Neural progenitor cell (in vitro differentiated cells): ENCODE data around the gene HOXD12. TPM values are rescaled to one million over a fixed set of nuclear protein-coding genes. Genes with fewer than 3 reads are reported as not detected.

Experiments
- DNase-seq: peaks from one replicate; pipeline ENCODE4 v3.0.0-alpha.2; 2016; ENCODE audit warnings: low spot score
- H2AFZ ChIP-seq: fragments of 200-600 bp; sonication (generic); replicated peaks from 2 replicates; pipeline ENCODE4 v1.6.1; 2016; ENCODE audit warnings: antibody characterized with exemption
- H3F3A ChIP-seq: fragments of 200-600 bp; sonication (generic); 2 replicates; pipeline ENCODE4 v1.6.1; 2016; ENCODE audit warnings: antibody characterized with exemption, low read depth
- H3K27ac ChIP-seq: fragments of 200-600 bp; sonication (generic); 2 replicates; pipeline ENCODE4 v1.5.1; 2016; ENCODE audit warnings: mild to moderate bottlenecking
- H3K27me3 ChIP-seq: fragments of 200-600 bp; sonication (generic); 2 replicates; pipeline ENCODE4 v1.6.1; 2016; ENCODE audit warnings: mild to moderate bottlenecking, moderate library complexity
- H3K36me3 ChIP-seq: fragments of 200-600 bp; sonication (generic); 2 replicates; pipeline ENCODE4 v1.5.1; 2016
- H3K4me1 ChIP-seq: fragments of 200-600 bp; sonication (generic); 2 replicates; pipeline ENCODE4 v1.6.1; 2016; ENCODE audit warnings: mixed run types
- H3K4me2 ChIP-seq: fragments of 200-600 bp; sonication (generic); 2 replicates; pipeline ENCODE4 v1.6.1; 2016
- H3K4me3 ChIP-seq: fragments of 200-600 bp; sonication (generic); 2 replicates; pipeline ENCODE4 v1.5.1; 2016
- H3K79me2 ChIP-seq: fragments of 200-600 bp; sonication (generic); 2 replicates; pipeline ENCODE4 v1.6.1; 2016; ENCODE audit warnings: low read depth
- H3K9ac ChIP-seq: fragments of 200-600 bp; sonication (generic); 2 replicates; pipeline ENCODE4 v1.6.1; 2016
- H3K9me3 ChIP-seq: fragments of 200-600 bp; sonication (generic); 2 replicates; pipeline ENCODE4 v1.5.1; 2016; ENCODE audit warnings: low read depth
- H4K20me1 ChIP-seq: fragments of 200-600 bp; sonication (generic); 2 replicates; pipeline ENCODE4 v1.6.1; 2016; ENCODE audit warnings: low read depth
- H3K27ac Mint-ChIP-seq: 3 replicates; pipeline ENCODE4 v1.8.0; 2021; ENCODE audit warnings: mixed read lengths
- H3K27me3 Mint-ChIP-seq: 2 replicates; pipeline ENCODE4 v1.8.0; 2022; ENCODE audit warnings: low read depth, mild to moderate bottlenecking, inconsistent platforms, moderate library complexity, mixed read lengths; ENCODE audit not compliant: insufficient read depth
- H3K36me3 Mint-ChIP-seq: 3 replicates; pipeline ENCODE4 v1.8.0; 2021; ENCODE audit warnings: mixed read lengths
- H3K4me1 Mint-ChIP-seq: 3 replicates; pipeline ENCODE4 v1.8.0; 2021; ENCODE audit warnings: mixed read lengths
- H3K4me3 Mint-ChIP-seq: 3 replicates; pipeline ENCODE4 v1.8.0; 2021; ENCODE audit warnings: mild to moderate bottlenecking, moderate library complexity, mixed read lengths
- H3K9me3 Mint-ChIP-seq: 3 replicates; pipeline ENCODE4 v1.8.0; 2020; ENCODE audit warnings: mixed read lengths
- CTCF ChIP-seq: fragments of 200-600 bp; sonication (generic); IDR thresholded peaks from 2 replicates; pipeline ENCODE4 v1.5.1; 2017; ENCODE audit warnings: antibody characterized with exemption, mild to moderate bottlenecking
- EZH2 ChIP-seq: fragments of 200-600 bp; sonication (generic); IDR thresholded peaks from 2 replicates; pipeline ENCODE4 v1.6.1; 2017; ENCODE audit warnings: antibody characterized with exemption, mild to moderate bottlenecking, moderate library complexity
- EZH2phosphoT487 ChIP-seq: fragments of 200-600 bp; sonication (generic); IDR thresholded peaks from 2 replicates; pipeline ENCODE4 v1.6.1; 2017; ENCODE audit warnings: antibody characterized with exemption
- total RNA-seq: library from RNA; depleted of rRNA; stranded (reverse); fragments of >200 nt; gene quantifications from 2 replicates; pipeline ENCODE4 v1.2.3, GENCODE V29; 2015; ENCODE audit warnings: low replicate concordance

The HOXD12 gene
- total RNA-seq, 1 donor from 2014 or later, result not detected

- no peak for DNase-seq
- Histone ChIP-seq H3K79me2 (no peaks in the 10 kb centered on the region), H3K9ac (no peak overlapping the region), H4K20me1 (peaks cover 92% of the 10 kb centered on the region), H3K36me3 (no peaks in the 10 kb centered on the region), H3K27ac (no peak overlapping the region), H3K9me3 (no peaks in the 10 kb centered on the region), H3F3A (peaks cover 3% of the 10 kb centered on the region), H3K4me1 (peaks cover 7% of the 10 kb centered on the region), H2AFZ (no peak overlapping the region), H3K27me3 (peaks cover 100% of the 10 kb centered on the region), H3K4me3 (peak overlapping the region; percentile 41), H3K4me2 (peak overlapping the region; percentile 79)
- peaks cover 6% of the 10 kb centered on the region for H3K9me3 Mint-ChIP-seq
- no peak for TF ChIP-seq CTCF
- TF ChIP-seq EZH2phosphoT487, result no peak
- no peak for TF ChIP-seq EZH2
- H3K27me3 Mint-ChIP-seq, result peaks cover 96% of the 10 kb centered on the region
- H3K27ac Mint-ChIP-seq, result no peak overlapping the region
- H3K36me3 Mint-ChIP-seq, result no peaks in the 10 kb centered on the region
- peak overlapping the region; percentile 82 for H3K4me3 Mint-ChIP-seq
- peaks cover 12% of the 10 kb centered on the region for H3K4me1 Mint-ChIP-seq
These were observed 12.1 kb upstream of the HOXD12 start for GRCh38 chr2:176087330-176088047.

GRCh38 chr2:176088048-176088936 is 11.3 kb upstream of the HOXD12 start:
- Histone ChIP-seq H3K9ac (no peak overlapping the region), H3F3A (no peaks in the 10 kb centered on the region), H3K4me3 (peak overlapping the region; percentile 41), H4K20me1 (peaks cover 87% of the 10 kb centered on the region), H3K4me1 (peaks cover under 1% of the 10 kb centered on the region), H3K36me3 (no peaks in the 10 kb centered on the region), H3K4me2 (peak overlapping the region; percentile 79), H3K27ac (no peak overlapping the region), H3K27me3 (peaks cover 100% of the 10 kb centered on the region), H2AFZ (peak overlapping the region; percentile 89), H3K9me3 (no peaks in the 10 kb centered on the region), H3K79me2 (no peaks in the 10 kb centered on the region)
- DNase-seq, result peak; percentile 76
- H3K4me1 Mint-ChIP-seq, result peaks cover 8% of the 10 kb centered on the region
- no peaks in the 10 kb centered on the region for H3K36me3 Mint-ChIP-seq
- peaks cover 6% of the 10 kb centered on the region for H3K9me3 Mint-ChIP-seq
- peak overlapping the region; percentile 82 for H3K4me3 Mint-ChIP-seq
- peaks cover 90% of the 10 kb centered on the region for H3K27me3 Mint-ChIP-seq
- peak; percentile 71 for TF ChIP-seq CTCF
- TF ChIP-seq EZH2, result peak; percentile 95
- peak; percentile 94 for TF ChIP-seq EZH2phosphoT487
- no peak overlapping the region for H3K27ac Mint-ChIP-seq

- Mint-ChIP-seq H3K27me3 (peaks cover 90% of the 10 kb centered on the region), H3K4me3 (no peak overlapping the region), H3K9me3 (peaks cover 6% of the 10 kb centered on the region), H3K36me3 (no peaks in the 10 kb centered on the region), H3K27ac (no peak overlapping the region), H3K4me1 (peaks cover 6% of the 10 kb centered on the region)
- Histone ChIP-seq H3K4me3 (no peak overlapping the region), H3K27ac (no peak overlapping the region), H3K9ac (no peak overlapping the region), H3F3A (no peaks in the 10 kb centered on the region), H4K20me1 (peaks cover 87% of the 10 kb centered on the region), H3K4me2 (no peak overlapping the region), H3K4me1 (no peaks in the 10 kb centered on the region), H2AFZ (no peak overlapping the region), H3K9me3 (no peaks in the 10 kb centered on the region), H3K27me3 (peaks cover 100% of the 10 kb centered on the region), H3K36me3 (no peaks in the 10 kb centered on the region), H3K79me2 (no peaks in the 10 kb centered on the region)
- TF ChIP-seq EZH2, result no peak
- DNase-seq, result no peak
These were observed 10.4 kb upstream of the HOXD12 start for GRCh38 chr2:176088937-176089842.
